Myocyte (in vitro differentiated cells): ENCODE measurements around the gene CXCR6. TPM values are rescaled to one million over a fixed set of nuclear protein-coding genes. Genes with fewer than 3 reads are reported as not detected.
"Not testable (repeated sequence)": the region's sequence is repeated elsewhere in the genome, so short reads cannot be mapped to it uniquely, and the experiment has no call there.

Experiments
- DNase-seq: peaks from one replicate; pipeline ENCODE4 v3.0.0-alpha.2; 2012; ENCODE audit warnings: low read depth
- total RNA-seq: library from RNA; depleted of rRNA; stranded (reverse); fragments of >200 nt; gene quantifications from 2 replicates; pipeline ENCODE4 v1.2.3, GENCODE V29; 2014

CXCR6 gene
- total RNA-seq, 1 donor from 2014 or later, result not detected

DNA sequence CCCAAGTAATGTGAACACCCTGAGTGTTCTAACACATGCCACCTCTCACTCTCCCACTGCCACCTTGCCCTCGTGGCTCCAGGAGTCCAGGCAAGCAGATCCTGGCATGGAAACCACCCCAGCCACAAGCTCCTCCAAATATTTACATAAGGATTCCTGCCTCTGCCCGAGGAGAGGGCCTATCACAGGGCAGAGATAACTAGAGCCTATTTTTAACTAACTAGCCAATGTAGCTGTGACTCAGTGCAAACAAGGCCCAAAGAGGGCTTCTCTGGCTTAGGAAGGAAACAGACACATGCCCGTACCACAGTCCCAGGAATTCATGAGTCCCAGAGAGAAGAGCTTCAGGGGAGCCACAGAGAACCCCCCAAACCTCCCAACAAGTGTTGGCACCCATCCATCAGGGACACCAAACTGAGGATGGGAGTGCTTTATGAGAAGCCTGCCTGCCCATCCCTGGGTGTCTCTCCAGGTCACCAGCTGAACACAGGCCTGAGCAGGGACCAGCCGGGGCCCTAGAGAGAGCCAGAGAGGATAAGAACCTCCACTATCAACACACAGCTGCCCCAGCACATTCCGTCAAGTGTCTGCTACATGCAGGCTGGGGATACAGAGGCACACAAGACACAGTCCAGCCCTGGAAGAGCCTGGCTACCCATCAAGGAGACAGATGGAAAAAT, 43.2 kb downstream of the CXCR6 start:
- peak; percentile 94 for DNase-seq

DNA sequence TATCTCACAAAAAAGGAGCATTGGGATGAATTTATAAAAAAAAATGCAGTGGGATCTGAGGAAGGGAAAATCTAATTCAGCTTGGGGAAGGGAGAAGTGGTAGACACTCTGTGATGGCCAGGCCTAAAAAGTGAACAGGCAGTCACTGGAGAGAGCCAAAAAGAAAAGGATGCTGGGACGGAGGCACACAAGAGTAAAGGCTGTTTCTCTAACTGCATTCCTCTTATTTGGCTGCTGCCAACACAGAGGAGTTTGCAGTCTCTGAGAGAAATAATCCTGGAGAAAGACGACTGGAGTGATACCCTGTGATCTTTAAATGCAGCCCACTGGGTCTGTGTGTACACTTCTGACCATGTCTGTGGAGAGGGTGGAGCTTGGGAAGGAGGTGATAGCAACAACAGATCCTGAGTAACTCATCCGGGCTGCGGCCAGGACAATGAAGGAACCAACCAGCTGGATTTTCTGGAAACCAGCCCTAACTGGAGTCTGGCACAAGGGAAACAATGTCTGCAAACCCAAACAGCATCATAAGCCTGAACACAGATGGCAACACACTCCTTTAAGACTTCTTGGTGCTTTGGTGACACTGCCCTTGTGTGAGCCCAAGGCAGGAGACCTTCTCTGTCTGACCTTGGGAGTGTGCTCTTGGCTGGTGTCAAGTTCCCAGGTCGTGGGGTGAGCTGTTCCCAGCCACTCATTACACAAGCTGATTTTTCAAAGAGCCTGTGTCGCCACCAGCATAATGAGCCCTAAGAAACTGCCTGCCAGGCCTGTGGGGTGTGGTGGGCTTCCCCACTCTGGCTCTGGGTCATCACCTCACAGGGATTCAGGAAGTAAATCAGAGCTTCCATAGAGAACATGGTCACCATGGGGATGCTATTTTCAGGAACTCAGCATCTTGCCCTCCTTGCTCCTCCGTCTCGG, 44.4 kb downstream of the CXCR6 start:
- peak; percentile 85 for DNase-seq

DNA sequence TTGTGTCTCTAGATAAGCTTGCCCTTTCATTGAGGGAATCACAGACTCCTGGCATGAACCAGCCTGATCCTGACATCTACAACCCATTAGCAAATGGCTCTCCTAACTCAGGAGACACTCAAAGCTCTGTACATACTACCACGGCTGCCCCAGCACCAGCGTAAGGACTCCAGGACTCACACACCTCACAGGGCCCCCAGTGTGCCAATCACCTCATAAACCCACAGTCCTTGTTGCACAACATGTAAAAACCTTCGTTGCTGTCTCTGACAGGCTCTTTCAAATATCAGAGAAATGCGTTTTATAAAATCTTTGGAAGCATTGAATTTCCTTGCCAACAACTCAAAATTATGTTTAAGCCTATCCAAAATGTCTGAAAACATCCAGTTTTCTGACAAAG, 45.1 kb downstream of the CXCR6 start:
- no peak for DNase-seq

DNA sequence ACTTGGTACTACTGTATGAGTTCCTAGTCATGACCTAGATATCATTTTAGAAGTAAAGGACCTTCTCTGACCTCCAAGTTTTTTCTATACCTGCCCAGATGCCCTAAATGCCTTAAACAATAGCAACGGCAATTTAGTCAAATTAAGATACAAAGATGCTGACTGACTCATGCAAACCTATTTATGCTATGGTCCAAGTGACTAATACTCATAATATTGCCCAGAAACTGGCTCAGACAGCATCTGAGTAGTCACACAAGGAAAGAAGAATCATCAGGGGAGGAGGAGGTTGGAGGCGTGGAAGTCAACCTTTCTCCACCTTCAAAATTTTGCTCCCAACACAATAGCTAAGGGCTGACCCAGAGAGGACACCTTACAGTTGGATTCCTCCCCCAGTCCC, 45.5 kb downstream of the CXCR6 start:
- DNase-seq, result no peak

DNA sequence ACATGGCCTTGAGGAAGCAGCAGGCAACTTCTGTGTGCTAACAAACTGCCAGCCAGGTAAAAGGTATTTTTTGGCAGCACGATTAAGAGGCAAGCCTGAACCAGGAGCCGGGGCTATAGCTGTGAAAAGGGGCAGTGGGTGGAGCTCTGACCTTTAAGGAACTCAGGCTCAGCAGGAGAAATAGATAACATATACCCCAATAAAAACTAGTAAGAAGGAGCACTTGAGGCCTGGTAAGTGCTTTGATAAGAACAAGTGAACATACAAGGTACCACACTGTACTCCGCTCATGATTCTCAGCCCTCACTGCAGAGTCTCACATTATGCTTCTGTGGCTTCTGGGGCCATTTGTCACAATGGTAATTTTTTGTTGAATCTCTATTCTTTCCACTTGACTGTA, 46.9 kb downstream of the CXCR6 start:
- DNase-seq, result no peak

DNA sequence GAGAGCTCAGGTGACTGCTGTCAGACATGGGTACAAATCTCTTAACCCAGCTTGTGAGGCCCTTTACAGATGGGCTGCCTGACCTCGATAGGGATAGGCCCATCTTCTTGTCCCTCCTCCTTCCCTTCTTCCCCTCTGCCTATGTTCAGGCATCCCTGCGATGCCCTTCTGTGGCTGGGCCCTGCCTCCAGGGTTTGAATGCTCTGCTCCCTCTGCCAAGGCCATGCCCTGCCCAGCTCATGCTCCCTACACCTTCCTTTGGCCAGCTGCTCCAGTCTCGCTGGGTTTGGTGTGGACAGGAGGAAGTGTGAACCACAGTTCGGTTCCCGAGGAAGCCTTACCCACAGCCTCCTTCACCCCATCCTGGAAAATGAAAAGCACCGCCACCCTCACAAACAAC, 48.1 kb downstream of the CXCR6 start:
- DNase-seq, result no peak

DNA sequence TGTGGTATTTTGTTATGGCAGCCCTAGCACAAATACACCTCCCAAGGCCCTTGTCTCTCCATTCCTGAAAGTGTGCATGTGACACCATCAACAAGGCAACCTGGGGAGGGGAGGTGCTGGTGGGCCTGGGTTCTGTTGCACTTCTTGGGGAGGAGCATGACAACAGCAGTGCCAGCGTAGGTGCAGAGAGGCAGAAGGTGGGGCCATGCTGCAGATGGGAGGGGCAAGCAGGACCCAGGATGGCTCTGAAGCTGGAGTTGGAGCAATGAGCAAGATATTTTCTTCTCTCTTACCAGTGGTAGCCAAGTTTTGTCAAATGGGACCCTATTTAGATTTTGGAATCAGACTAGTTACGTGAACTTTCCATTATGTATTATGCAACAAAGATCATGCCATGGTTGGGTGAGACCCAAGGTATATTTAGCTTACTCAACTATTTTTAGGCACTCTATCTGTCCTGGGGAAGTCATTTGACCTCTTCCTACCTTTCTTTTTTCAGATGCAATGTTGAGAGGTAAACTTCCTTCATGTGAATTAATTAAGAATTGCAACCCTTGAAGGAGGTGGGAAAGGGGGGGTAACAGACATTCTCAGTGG, 49.0 kb downstream of the CXCR6 start:
- no peak for DNase-seq

DNA sequence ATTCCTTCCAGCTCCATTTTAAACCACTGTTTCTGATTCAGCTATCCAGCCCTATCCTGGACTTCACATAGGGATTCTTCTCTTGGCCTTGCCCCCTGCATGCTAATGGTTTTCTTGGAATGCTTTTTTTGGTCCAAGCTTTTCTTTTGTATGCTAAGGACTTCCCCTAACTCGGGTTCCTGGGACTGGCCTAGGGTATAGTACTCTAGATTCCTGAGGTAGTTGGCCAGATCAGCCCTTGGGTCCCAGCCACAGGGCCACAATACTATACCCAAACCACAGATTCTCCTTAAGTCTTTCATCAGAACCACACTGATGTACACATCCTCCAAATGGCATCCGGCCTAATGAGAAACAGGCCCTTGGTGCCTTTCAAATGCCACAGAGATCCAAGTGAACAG, 49.6 kb downstream of the CXCR6 start:
- DNase-seq, result no peak

DNA sequence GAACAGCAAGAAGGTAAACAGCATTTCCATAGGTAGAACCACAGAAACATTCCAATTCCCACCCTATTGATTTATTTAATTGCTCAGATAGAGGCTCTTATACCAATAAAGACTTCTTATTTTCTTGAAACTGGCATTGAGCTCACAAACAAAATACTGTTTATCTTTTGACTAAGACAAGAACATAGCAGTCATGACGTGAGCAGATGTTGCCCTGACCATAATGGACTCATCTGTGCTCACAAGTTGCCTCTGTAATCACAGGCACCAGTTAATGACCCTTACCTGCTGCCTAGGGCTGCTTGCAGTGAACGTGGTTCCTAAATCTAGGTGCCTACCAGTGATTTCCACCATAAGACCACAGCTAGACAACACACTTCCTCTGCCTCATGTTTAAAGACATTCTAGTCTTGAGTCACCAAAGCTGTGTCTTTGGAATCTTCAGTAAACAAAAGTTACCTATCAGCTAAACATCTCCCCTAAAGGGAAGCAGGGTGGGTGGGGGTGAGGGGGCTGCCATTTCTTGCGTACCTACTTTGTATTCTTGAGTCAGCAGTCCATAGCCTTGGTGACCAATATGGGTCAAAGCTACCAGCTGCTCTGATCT, 50.3 kb downstream of the CXCR6 start:
- no peak for DNase-seq

DNA sequence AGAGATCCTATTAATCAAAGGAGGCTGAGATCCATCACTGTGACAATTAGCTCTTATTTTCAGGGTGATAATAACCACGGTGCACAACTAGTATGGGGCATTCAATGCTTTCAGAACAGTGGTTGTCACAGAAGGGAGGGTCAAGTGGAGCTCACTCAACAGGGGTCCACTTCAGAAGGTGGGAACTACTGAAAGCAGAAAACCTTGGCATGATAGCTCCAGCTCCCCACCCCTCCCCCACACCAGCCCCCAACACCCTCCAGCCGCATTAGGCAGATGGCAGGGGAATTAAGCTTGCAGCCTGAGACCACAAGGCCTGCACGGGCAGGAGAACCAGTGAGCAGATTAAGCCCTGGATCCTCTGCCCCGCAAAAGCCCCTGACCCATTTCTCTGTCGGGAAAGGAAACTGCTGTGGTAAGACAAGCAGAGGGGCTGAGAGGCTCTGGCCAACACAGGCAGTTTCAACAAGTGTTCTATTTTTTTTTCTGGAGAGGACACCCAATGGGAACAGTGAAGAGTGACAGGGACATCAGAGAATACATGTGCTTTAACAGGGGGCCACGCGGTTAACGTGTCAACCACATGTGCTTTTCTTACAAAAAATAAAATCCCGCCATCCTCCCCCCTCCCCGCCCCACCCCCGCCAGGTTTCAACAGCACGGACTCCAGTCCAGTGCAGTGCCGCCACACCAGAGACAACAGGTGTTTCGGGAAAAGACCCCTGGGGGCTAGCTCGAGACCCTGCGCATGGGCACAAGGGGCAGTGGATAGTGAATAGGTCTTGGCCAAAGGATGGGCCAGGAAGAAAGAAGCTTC, 51.4 kb downstream of the CXCR6 start:
- DNase-seq, result peak; percentile 35

DNA sequence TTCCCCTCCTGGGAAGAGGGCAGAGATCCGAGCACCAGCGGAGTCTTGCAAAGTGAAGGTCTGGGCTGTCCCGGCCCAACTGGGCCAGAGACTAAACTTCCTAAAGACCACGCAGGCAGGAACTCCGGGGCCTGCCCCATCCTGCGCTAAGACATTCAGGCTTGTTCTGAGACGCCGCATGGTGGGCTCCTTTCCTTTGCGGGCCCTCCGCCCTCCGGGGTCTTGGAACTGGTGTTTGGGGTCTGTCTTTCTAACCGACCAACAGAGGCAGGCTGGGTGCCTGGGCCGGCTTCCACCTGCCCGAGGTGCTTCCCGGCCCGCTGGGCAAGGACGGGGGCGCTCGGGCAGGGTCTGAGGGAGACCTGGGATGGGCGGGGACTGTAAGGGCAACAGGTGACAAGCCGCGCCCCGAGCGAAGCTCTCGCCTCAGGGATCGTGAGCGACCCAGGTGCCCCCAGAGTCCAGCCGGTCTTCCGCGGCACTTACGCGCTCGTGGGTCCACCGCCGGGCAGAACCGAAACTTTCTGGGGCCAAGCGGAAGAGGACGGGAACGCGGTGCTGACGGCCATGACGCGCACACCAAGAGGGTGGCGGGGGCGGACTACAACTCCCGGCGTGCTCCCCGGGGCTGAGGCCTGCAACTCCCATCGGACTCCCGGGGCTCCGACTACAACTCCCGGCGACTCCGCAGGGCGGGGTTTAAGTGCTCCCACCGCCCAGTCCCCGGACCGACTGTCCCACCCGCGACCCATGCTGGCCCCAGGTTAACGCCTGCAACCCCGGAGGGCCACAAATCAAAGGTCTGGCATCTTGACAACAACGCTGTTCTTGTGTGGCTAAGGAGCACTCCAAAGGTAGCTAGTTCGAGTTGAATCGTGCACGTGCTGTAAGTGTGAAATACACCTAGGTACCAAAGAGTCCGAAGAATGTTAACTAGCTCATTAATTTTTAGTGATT, 52.2 kb downstream of the CXCR6 start, which contains the start of gene FYCO1:
Gene FYCO1, minus strand, starts transcription at position 589 of the 957 bp plus-strand sequence. CDS start 10,914 bp downstream, outside the sequence.
- peak; percentile 92 for DNase-seq

DNA sequence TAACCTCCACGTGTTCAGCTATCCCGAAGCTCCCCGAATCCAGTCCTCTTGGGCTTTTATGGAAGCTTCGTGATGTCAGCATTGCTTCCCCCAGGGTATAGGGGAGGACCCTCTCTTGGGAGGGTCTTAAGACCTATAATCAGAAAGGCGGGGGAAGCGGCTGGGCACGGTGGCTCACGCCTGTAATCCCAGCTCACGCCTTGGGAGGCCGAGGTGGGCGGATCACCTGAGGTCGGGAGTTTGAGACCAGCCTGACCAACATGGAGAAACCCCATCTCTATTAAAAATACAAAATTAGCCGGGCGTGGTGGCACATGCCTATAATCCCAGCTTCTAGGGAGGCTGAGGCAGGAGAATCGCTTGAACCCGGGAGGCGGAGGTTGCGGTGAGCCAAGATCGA, 54.2 kb downstream of the CXCR6 start:
- DNase-seq, result not testable (repeated sequence)

DNA sequence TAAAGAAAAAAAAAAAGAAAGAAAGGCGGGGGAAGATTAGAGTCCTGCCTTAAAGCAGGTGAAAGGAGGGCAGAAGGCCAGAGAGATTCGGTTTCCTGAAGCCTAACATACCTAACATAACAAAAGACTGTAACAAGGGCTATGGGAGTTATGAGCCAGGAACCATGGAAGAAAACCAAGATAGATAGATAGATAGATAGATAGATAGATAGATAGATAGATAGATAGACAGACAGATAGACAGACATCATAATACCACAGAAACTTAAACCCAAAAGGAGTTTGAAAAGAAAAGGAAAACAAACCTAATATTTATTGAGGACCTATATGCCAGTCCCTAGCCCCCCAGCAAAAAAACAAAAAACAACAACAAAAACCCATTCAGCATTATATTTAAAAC, 54.7 kb downstream of the CXCR6 start:
- no peak for DNase-seq

Other genes starting within 250 kb of the CXCR6 start
- gene SLC6A20, start 146.9 kb upstream of the CXCR6 start, total RNA-seq, result not detected in 2 replicates
- gene LZTFL1, start 101.3 kb upstream of the CXCR6 start, total RNA-seq, result 13.6 and 15.8 TPM in 2 replicates
- gene CCR9, start 56.9 kb upstream of the CXCR6 start, total RNA-seq, result not detected in 2 replicates
- 35.8 and 37.1 TPM in 2 replicates for gene FYCO1, start 52.4 kb downstream of the CXCR6 start, total RNA-seq
- gene XCR1, start 84.0 kb downstream of the CXCR6 start, total RNA-seq, result not detected in 2 replicates